Regular cardiac myocyte (primary cell): ENCODE data around the gene AJAP1. TPM values are rescaled to one million over a fixed set of nuclear protein-coding genes. Genes with fewer than 3 reads are reported as not detected.

Source experiments
- total RNA-seq: library from RNA; depleted of rRNA; stranded (reverse); fragments of >200 nt; gene quantifications from 2 replicates; pipeline ENCODE4 v1.2.3, GENCODE V29; 2014

Gene AJAP1, protein sequence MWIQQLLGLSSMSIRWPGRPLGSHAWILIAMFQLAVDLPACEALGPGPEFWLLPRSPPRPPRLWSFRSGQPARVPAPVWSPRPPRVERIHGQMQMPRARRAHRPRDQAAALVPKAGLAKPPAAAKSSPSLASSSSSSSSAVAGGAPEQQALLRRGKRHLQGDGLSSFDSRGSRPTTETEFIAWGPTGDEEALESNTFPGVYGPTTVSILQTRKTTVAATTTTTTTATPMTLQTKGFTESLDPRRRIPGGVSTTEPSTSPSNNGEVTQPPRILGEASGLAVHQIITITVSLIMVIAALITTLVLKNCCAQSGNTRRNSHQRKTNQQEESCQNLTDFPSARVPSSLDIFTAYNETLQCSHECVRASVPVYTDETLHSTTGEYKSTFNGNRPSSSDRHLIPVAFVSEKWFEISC
- total RNA-seq, result under 0.01 TPM in 1 of 2 replicates, not detected in the other

DNA sequence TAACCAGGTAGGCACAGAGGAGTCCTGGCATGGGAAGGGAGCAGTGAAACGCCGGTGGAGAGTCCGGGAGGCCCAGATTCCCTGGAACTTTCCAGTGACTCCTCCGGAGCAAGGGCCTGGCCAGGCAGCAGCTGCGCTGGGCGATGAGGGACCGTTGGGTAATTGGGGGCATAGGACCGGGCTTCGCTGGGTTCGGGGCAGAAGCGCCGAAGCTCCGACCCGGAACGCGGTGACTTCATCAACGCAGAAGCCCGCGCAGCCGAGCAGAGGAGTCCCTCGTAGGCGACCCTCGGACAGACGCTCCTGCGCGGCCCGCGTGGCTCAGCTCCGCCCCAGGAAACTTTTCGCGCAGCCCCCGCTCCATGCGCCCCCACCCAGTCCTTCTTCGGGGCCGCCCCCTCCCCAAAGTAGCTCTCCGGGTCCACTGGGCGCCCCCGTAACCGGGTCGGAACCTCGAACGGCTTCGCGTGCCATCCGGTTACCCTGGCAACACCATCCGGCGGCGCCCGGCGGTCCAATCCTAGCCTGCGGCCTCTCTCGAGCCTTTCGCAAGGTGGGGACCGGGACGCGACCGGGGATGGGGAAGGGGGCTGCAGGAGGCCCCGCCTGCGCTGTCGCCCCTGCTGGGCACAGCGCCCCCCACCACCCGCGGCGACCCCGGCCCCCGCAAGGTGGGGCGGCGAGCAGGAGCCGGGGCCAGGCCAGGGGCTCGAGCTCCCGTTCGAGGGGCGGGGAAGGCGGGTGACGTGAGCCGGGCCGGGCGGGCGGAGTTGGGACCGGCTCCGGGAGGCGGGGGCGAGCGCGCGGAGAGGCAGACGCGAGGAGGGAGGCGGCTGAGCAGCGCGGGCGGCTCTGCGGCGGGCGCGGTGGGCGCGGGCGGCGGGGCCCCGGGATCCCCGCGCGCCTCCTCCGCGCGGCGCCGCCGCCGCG is at the start of gene AJAP1:
Gene AJAP1, plus strand, starts transcription at position 814 of the 930 bp plus-strand sequence. CDS start 817 bp downstream, outside the sequence.

